ENCODE measurements around the gene SLC2A8. TPM values are rescaled to one million over a fixed set of nuclear protein-coding genes. Genes with fewer than 3 reads are reported as not detected.

SLC2A8 gene
- total and polyA plus RNA-seq, 9 donors = 10.0 to 14.5 (median 12.6) TPM

- Histone ChIP-seq H3K4me3 (ENCODE audit: low read length) (no peak overlapping the region), H3K4me1 (ENCODE audit: control insufficient read depth, insufficient read depth, low read length) (peaks cover 15% of the 10 kb centered on the region), H3K9me3 (replicated peaks; ENCODE audit: control insufficient read depth, low read depth, low read length) (no peaks in the 10 kb centered on the region), H3K27ac (ENCODE audit: low read length) (no peak overlapping the region), H3K27me3 (ENCODE audit: control insufficient read depth, insufficient read depth, low read length) (no peaks in the 10 kb centered on the region), H3K36me3 (ENCODE audit: control insufficient read depth, insufficient read depth, low read length) (peaks cover 3% of the 10 kb centered on the region)
- no peak for DNase-seq
- WGBS (ENCODE audit: insufficient coverage) = 73% methylated on average over 3 of the region's 4 CpGs
These were observed 18.2 kb downstream of the SLC2A8 start for GRCh38 chr9:127415141-127415540.

GRCh38 chr9:127415657-127416056 lies 18.7 kb downstream of the SLC2A8 start:
- WGBS (ENCODE audit: insufficient coverage) = no CpG with 5 or more reads among the region's 1 CpG
- Histone ChIP-seq H3K36me3 (ENCODE audit: control insufficient read depth, insufficient read depth, low read length) (peaks cover 3% of the 10 kb centered on the region), H3K27me3 (ENCODE audit: control insufficient read depth, insufficient read depth, low read length) (no peaks in the 10 kb centered on the region), H3K9me3 (replicated peaks; ENCODE audit: control insufficient read depth, low read depth, low read length) (no peaks in the 10 kb centered on the region), H3K27ac (ENCODE audit: low read length) (no peak overlapping the region), H3K4me1 (ENCODE audit: control insufficient read depth, insufficient read depth, low read length) (peaks cover 15% of the 10 kb centered on the region), H3K4me3 (ENCODE audit: low read length) (no peak overlapping the region)
- no peak for DNase-seq

- 59% methylated on average over 7 of the region's 15 CpGs for whole genome bisulfite sequencing (ENCODE audit: insufficient coverage)
- H3K4me3 ChIP-seq (ENCODE audit: low read length) = no peak overlapping the region
- H3K27ac ChIP-seq (ENCODE audit: low read length) = no peak overlapping the region
- H3K36me3 ChIP-seq (ENCODE audit: control insufficient read depth, insufficient read depth, low read length) = peaks cover 3% of the 10 kb centered on the region
- H3K27me3 ChIP-seq (ENCODE audit: control insufficient read depth, insufficient read depth, low read length) = no peaks in the 10 kb centered on the region
- H3K4me1 ChIP-seq (ENCODE audit: control insufficient read depth, insufficient read depth, low read length) = peaks cover 18% of the 10 kb centered on the region
- DNase-seq = no peak
- no peaks in the 10 kb centered on the region for H3K9me3 ChIP-seq (replicated peaks; ENCODE audit: control insufficient read depth, low read depth, low read length)
These were observed 20.4 kb downstream of the SLC2A8 start for GRCh38 chr9:127417131-127418036.

GRCh38 chr9:127418037-127418471 lies 21.1 kb downstream of the SLC2A8 start:
- DNase-seq = no peak
- Histone ChIP-seq H3K27ac (ENCODE audit: low read length) (no peak overlapping the region), H3K4me3 (ENCODE audit: low read length) (no peak overlapping the region), H3K27me3 (ENCODE audit: control insufficient read depth, insufficient read depth, low read length) (no peaks in the 10 kb centered on the region), H3K36me3 (ENCODE audit: control insufficient read depth, insufficient read depth, low read length) (peaks cover 3% of the 10 kb centered on the region), H3K4me1 (ENCODE audit: control insufficient read depth, insufficient read depth, low read length) (peaks cover 24% of the 10 kb centered on the region), H3K9me3 (replicated peaks; ENCODE audit: control insufficient read depth, low read depth, low read length) (no peaks in the 10 kb centered on the region)
- WGBS (ENCODE audit: insufficient coverage) = 50% methylated on average over 8 of the region's 12 CpGs

- Histone ChIP-seq H3K27me3 (ENCODE audit: control insufficient read depth, insufficient read depth, low read length) (no peaks in the 10 kb centered on the region), H3K27ac (ENCODE audit: low read length) (no peak overlapping the region), H3K4me1 (ENCODE audit: control insufficient read depth, insufficient read depth, low read length) (peaks cover 27% of the 10 kb centered on the region), H3K4me3 (ENCODE audit: low read length) (no peak overlapping the region), H3K9me3 (replicated peaks; ENCODE audit: control insufficient read depth, low read depth, low read length) (no peaks in the 10 kb centered on the region), H3K36me3 (ENCODE audit: control insufficient read depth, insufficient read depth, low read length) (peaks cover 3% of the 10 kb centered on the region)
- WGBS (ENCODE audit: insufficient coverage) = 73% methylated on average over 3 of the region's 6 CpGs
- DNase-seq = no peak
These were observed 22.4 kb downstream of the SLC2A8 start for GRCh38 chr9:127419348-127419747.

GRCh38 chr9:127421057-127421456 lies 24.1 kb downstream of the SLC2A8 start:
- WGBS (ENCODE audit: insufficient coverage) = 82% methylated on average over 5 of the region's 7 CpGs
- Histone ChIP-seq H3K36me3 (ENCODE audit: control insufficient read depth, insufficient read depth, low read length) (peaks cover 3% of the 10 kb centered on the region), H3K27me3 (ENCODE audit: control insufficient read depth, insufficient read depth, low read length) (no peaks in the 10 kb centered on the region), H3K4me3 (ENCODE audit: low read length) (no peak overlapping the region), H3K27ac (ENCODE audit: low read length) (no peak overlapping the region), H3K9me3 (replicated peaks; ENCODE audit: control insufficient read depth, low read depth, low read length) (no peaks in the 10 kb centered on the region), H3K4me1 (ENCODE audit: control insufficient read depth, insufficient read depth, low read length) (peaks cover 36% of the 10 kb centered on the region)
- no peak for DNase-seq

GRCh38 chr9:127422133-127422782 lies 25.3 kb downstream of the SLC2A8 start:
- H3K9me3 ChIP-seq (replicated peaks; ENCODE audit: control insufficient read depth, low read depth, low read length) = no peaks in the 10 kb centered on the region
- H3K4me3 ChIP-seq (ENCODE audit: low read length) = no peak overlapping the region
- H3K27ac ChIP-seq (ENCODE audit: low read length) = no peak overlapping the region
- no peaks in the 10 kb centered on the region for H3K27me3 ChIP-seq (ENCODE audit: control insufficient read depth, insufficient read depth, low read length)
- no peak for DNase-seq
- peaks cover 33% of the 10 kb centered on the region for H3K4me1 ChIP-seq (ENCODE audit: control insufficient read depth, insufficient read depth, low read length)
- peaks cover 3% of the 10 kb centered on the region for H3K36me3 ChIP-seq (ENCODE audit: control insufficient read depth, insufficient read depth, low read length)
- WGBS (ENCODE audit: insufficient coverage) = 83% methylated on average over 7 of the region's 10 CpGs

GRCh38 chr9:127422787-127423186 lies 25.8 kb downstream of the SLC2A8 start:
- no peaks in the 10 kb centered on the region for H3K27me3 ChIP-seq (ENCODE audit: control insufficient read depth, insufficient read depth, low read length)
- H3K9me3 ChIP-seq (replicated peaks; ENCODE audit: control insufficient read depth, low read depth, low read length) = no peaks in the 10 kb centered on the region
- DNase-seq = no peak
- H3K27ac ChIP-seq (ENCODE audit: low read length) = no peak overlapping the region
- 44% methylated on average over 4 of the region's 6 CpGs for WGBS (ENCODE audit: insufficient coverage)
- H3K4me1 ChIP-seq (ENCODE audit: control insufficient read depth, insufficient read depth, low read length) = peaks cover 28% of the 10 kb centered on the region
- peaks cover 3% of the 10 kb centered on the region for H3K36me3 ChIP-seq (ENCODE audit: control insufficient read depth, insufficient read depth, low read length)
- H3K4me3 ChIP-seq (ENCODE audit: low read length) = peak overlapping the region; percentile 96

- Histone ChIP-seq H3K27me3 (ENCODE audit: control insufficient read depth, insufficient read depth, low read length) (no peaks in the 10 kb centered on the region), H3K4me3 (ENCODE audit: low read length) (peak overlapping the region; percentile 96), H3K4me1 (ENCODE audit: control insufficient read depth, insufficient read depth, low read length) (peaks cover 22% of the 10 kb centered on the region), H3K27ac (ENCODE audit: low read length) (peak overlapping the region; percentile 94), H3K9me3 (replicated peaks; ENCODE audit: control insufficient read depth, low read depth, low read length) (no peaks in the 10 kb centered on the region), H3K36me3 (ENCODE audit: control insufficient read depth, insufficient read depth, low read length) (peaks cover 3% of the 10 kb centered on the region)
- 0% methylated on average over 4 of the region's 9 CpGs for WGBS (ENCODE audit: insufficient coverage)
- no peak for DNase-seq
These were observed 26.5 kb downstream of the SLC2A8 start for GRCh38 chr9:127423476-127423933.

- Histone ChIP-seq H3K9me3 (replicated peaks; ENCODE audit: control insufficient read depth, low read depth, low read length) (no peaks in the 10 kb centered on the region), H3K36me3 (ENCODE audit: control insufficient read depth, insufficient read depth, low read length) (peaks cover 5% of the 10 kb centered on the region), H3K27me3 (ENCODE audit: control insufficient read depth, insufficient read depth, low read length) (no peaks in the 10 kb centered on the region), H3K4me1 (ENCODE audit: control insufficient read depth, insufficient read depth, low read length) (peaks cover 22% of the 10 kb centered on the region), H3K27ac (ENCODE audit: low read length) (peak within 1 kb of the TSS; percentile 94), H3K4me3 (ENCODE audit: low read length) (peak within 1 kb of the TSS; percentile 96)
- DNase-seq = peak; percentile 97
- WGBS (ENCODE audit: insufficient coverage) = under 1% methylated on average over 54 of the region's 54 CpGs
These were observed 27.1 kb downstream of the SLC2A8 start, which contains the start of gene ZNF79 for GRCh38 chr9:127423934-127424675. Gene ZNF79 (plus strand): TSS chr9:127424382. CDS start chr9:127424788, 406 bp downstream.
